ENCODE results near the gene PRR20C. TPM values are rescaled to one million over a fixed set of nuclear protein-coding genes. Genes with fewer than 3 reads are reported as not detected.
"Not testable (repeated sequence)": the region's sequence is repeated elsewhere in the genome, so short reads cannot be mapped to it uniquely, and the experiment has no call there.

Gene PRR20C
- total and polyA plus RNA-seq, 5 donors = not detected

DNA sequence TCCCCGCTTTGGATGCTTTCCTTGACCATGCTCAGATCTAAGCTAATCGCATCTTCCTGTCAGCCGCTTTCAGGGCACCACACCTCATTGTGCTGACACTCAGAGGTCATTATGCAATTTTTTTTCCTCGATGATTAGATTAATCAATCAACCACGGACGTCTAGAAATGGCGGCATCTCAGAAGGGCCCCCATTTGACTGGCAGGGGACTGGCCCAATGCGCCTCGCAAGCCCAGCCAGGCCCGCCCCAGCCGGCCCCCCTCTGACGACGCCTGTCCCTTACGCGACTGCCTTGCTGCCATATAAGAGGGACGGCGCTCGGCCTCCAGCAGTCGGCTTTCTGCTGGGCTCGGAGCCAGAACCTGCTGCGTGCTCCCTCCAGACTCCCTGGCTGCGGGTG lies 6.5 kb downstream of the PRR20C start, which contains the start of gene PRR20D:
Gene PRR20D (plus strand): TSS at position 301 of the 400 bp plus-strand sequence. CDS start 387 bp downstream, outside the sequence.
- H3K27me3 ChIP-seq (ENCODE audit: control insufficient read depth, insufficient read depth); H3K9me3 ChIP-seq (ENCODE audit: control insufficient read depth, low read length); DNase-seq; ATAC-seq; H3K4me1 ChIP-seq (ENCODE audit: control insufficient read depth, insufficient read depth, low read length); H3K4me3 ChIP-seq (ENCODE audit: low read length); intact Hi-C loops (cut with DNase I); H3K27ac ChIP-seq (ENCODE audit: low read length): not testable (repeated sequence)
- no CpG with 5 or more reads among the region's 22 CpGs for WGBS

- H3K4me1 ChIP-seq (ENCODE audit: control insufficient read depth, insufficient read depth, low read length); intact Hi-C loops (cut with DNase I); H3K27me3 ChIP-seq (ENCODE audit: control insufficient read depth, insufficient read depth); H3K27ac ChIP-seq (ENCODE audit: low read length); DNase-seq; H3K9me3 ChIP-seq (ENCODE audit: control insufficient read depth, low read length); ATAC-seq; H3K4me3 ChIP-seq (ENCODE audit: low read length): not testable (repeated sequence)
- no CpG with 5 or more reads among the region's 22 CpGs for WGBS
Measured at GRCh38 chr13:57166897-57167296, 13.0 kb downstream of the PRR20C start, which contains the start of gene PRR20E. TSS of gene PRR20E (plus strand) at chr13:57167197. CDS start at chr13:57167584, 387 bp downstream.

DNA sequence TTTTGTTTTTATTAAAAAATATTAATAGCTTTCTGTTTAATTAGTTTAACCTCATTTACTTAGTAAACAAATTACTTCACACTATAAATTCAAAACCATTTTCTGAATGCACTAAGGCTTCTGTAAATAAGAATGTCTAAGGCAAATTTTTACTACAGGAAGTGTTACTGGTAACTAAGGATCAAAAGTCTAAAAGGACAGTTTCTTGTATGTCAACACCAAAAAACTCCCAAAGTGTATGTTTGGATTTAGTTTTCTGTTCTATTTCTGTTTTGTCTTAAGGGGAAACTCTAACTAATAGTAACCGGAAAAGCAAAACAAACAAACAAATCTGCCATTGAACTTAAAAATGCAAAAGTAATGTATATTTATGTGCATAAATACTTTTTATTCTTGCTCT lies 37.8 kb downstream of the PRR20C start:
- ATAC-seq = no peak
- no peaks in the 10 kb centered on the region for H3K9me3 ChIP-seq (ENCODE audit: control insufficient read depth, low read length)
- no peak overlapping the region for H3K27ac ChIP-seq (ENCODE audit: low read length)
- intact Hi-C loops (cut with DNase I) = no loop called here
- H3K4me1 ChIP-seq (ENCODE audit: control insufficient read depth, insufficient read depth, low read length) = no peaks in the 10 kb centered on the region
- H3K27me3 ChIP-seq (ENCODE audit: control insufficient read depth, insufficient read depth) = no peaks in the 10 kb centered on the region
- H3K4me3 ChIP-seq (ENCODE audit: low read length) = no peak overlapping the region
- WGBS = 69% methylated on average over 1 of the region's 1 CpG
- DNase-seq = no peak

Other genes starting within 250 kb of the PRR20C start
- gene PRR20A, start 13.1 kb upstream of the PRR20C start, total RNA-seq = not detected
- not detected for gene PRR20A, start 13.1 kb upstream of the PRR20C start, polyA plus RNA-seq
- not detected for gene PRR20B, start 6.6 kb upstream of the PRR20C start, total RNA-seq
- gene PRR20B, start 6.6 kb upstream of the PRR20C start, polyA plus RNA-seq = not detected
- not detected for gene PRR20D, start 6.6 kb downstream of the PRR20C start, total RNA-seq
- gene PRR20D, start 6.6 kb downstream of the PRR20C start, polyA plus RNA-seq = not detected
- gene PRR20E, start 13.1 kb downstream of the PRR20C start, total RNA-seq = not detected
- not detected for gene PRR20E, start 13.1 kb downstream of the PRR20C start, polyA plus RNA-seq